NCI-H446 treated with DMSO at 0.1 percent for 48 hours (cell line): ENCODE results near the gene TNFRSF21.
"Not testable (repeated sequence)": the region's sequence is repeated elsewhere in the genome, so short reads cannot be mapped to it uniquely, and the experiment has no call there.

Experiments
- DNase-seq: peaks from one replicate; lab custom pipeline; 2025; lab: John Stamatoyannopoulos, UW

Gene TNFRSF21

GRCh38 chr6:47321577-47321976 lies 11.9 kb upstream of the TNFRSF21 start:
- DNase-seq: no peak

GRCh38 chr6:47319867-47320266 lies 10.2 kb upstream of the TNFRSF21 start:
- no peak for DNase-seq

- DNase-seq: no peak
Measured at GRCh38 chr6:47319382-47319781, 9.7 kb upstream of the TNFRSF21 start.

- no peak for DNase-seq
Measured at GRCh38 chr6:47318236-47318989, 8.7 kb upstream of the TNFRSF21 start.

GRCh38 chr6:47315181-47315580 lies 5.5 kb upstream of the TNFRSF21 start:
- DNase-seq: not testable (repeated sequence)

- DNase-seq: no peak
Measured at GRCh38 chr6:47310131-47310480, 401 bp upstream of the TNFRSF21 start.

- no peak for DNase-seq
Measured at GRCh38 chr6:47308552-47309290, 984 bp downstream of the TNFRSF21 start.

GRCh38 chr6:47308198-47308517 lies 1.5 kb downstream of the TNFRSF21 start:
- no peak for DNase-seq

GRCh38 chr6:47307362-47308197 lies 2.1 kb downstream of the TNFRSF21 start:
- no peak for DNase-seq

- DNase-seq: no peak
Measured at GRCh38 chr6:47306887-47307286, 2.8 kb downstream of the TNFRSF21 start.

GRCh38 chr6:47303861-47304260 lies 5.8 kb downstream of the TNFRSF21 start:
- no peak for DNase-seq

- DNase-seq: no peak
Measured at GRCh38 chr6:47303342-47303741, 6.4 kb downstream of the TNFRSF21 start.

- DNase-seq: no peak
Measured at GRCh38 chr6:47302043-47302442, 7.7 kb downstream of the TNFRSF21 start.

- no peak for DNase-seq
Measured at GRCh38 chr6:47301441-47301840, 8.3 kb downstream of the TNFRSF21 start.

- DNase-seq: no peak
Measured at GRCh38 chr6:47300417-47300816, 9.3 kb downstream of the TNFRSF21 start.

- no peak for DNase-seq
Measured at GRCh38 chr6:47299965-47300364, 9.7 kb downstream of the TNFRSF21 start.

- DNase-seq: no peak
Measured at GRCh38 chr6:47298475-47298874, 11.2 kb downstream of the TNFRSF21 start.

- no peak for DNase-seq
Measured at GRCh38 chr6:47294990-47295389, 14.7 kb downstream of the TNFRSF21 start.

- no peak for DNase-seq
Measured at GRCh38 chr6:47292944-47293343, 16.8 kb downstream of the TNFRSF21 start.

- DNase-seq: no peak
Measured at GRCh38 chr6:47292027-47292426, 17.7 kb downstream of the TNFRSF21 start.

GRCh38 chr6:47290124-47290834 lies 19.4 kb downstream of the TNFRSF21 start:
- no peak for DNase-seq
